ENCODE results near the gene ITK.

- TF ChIP-seq POLR2A (IDR thresholded peaks at IDR 0.05) (no peak), CTCF (IDR thresholded peaks at IDR 0.05) (no peak)
Measured at GRCh38 chr5:157252711-157253465, 72.2 kb downstream of the ITK start.
